Fibroblast of the aortic adventitia (primary cell): ENCODE results near the gene CNTN5. TPM values are rescaled to one million over a fixed set of nuclear protein-coding genes. Genes with fewer than 3 reads are reported as not detected.

Experiments
- DNase-seq: peaks from one replicate; pipeline ENCODE4 v3.0.0-alpha.2; 2010; ENCODE audit warnings: low read depth
- H3K4me3 ChIP-seq: 2 replicates; pipeline ENCODE4 v1.5.1; 2011; ENCODE audit warnings: low read depth, mild to moderate bottlenecking, control low read depth, low read length, moderate library complexity
- total RNA-seq: library from RNA; depleted of rRNA; stranded (reverse); fragments of >200 nt; gene quantifications from 2 replicates; pipeline ENCODE4 v1.2.3, GENCODE V29; 2012; ENCODE audit warnings: low replicate concordance
- TF ChIP-seq, protein P1 (sequence below): IDR thresholded peaks from 2 replicates; pipeline ENCODE4 v1.5.1; 2011; ENCODE audit warnings: mild to moderate bottlenecking, low read length, control low read depth, inconsistent platforms; ENCODE audit not compliant: insufficient read depth

Gene CNTN5
- total RNA-seq, 1 donor: 0.90 TPM

DNA sequence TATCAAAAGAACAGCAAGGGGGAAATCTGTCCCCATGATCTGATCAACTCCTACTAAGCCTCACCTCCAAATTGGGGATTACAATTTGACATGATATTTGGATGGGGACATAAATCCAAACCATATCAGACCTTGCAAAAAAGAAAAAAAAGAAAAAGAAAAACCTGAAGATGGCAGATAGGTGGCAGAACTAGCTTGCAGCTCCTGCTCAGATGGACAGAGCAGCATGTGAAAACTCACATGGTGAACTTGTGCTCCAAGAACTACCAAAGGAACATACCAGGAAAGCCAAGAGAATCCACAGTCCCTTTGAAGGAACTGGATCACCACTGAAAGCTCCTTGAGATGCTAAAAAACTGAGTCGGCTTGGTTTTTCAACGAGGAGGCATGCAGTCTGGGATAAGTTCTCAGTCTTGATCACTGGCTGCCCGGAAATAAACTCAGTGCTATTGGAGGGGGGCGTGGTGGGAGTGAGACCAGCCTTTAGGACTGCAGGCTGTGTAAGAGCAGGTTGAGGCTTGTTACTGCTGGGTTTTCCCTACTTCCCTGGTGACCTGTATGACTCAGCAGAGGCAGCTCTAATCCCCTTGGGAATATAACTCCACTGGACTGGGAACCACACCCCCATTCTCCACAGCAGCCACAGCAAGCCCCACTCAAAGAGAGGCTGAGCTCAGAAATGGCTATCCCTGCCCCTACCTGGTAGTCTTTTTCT is 1308.0 kb downstream of the CNTN5 start:
- DNase-seq: no peak
- TF ChIP-seq, protein P1, sequence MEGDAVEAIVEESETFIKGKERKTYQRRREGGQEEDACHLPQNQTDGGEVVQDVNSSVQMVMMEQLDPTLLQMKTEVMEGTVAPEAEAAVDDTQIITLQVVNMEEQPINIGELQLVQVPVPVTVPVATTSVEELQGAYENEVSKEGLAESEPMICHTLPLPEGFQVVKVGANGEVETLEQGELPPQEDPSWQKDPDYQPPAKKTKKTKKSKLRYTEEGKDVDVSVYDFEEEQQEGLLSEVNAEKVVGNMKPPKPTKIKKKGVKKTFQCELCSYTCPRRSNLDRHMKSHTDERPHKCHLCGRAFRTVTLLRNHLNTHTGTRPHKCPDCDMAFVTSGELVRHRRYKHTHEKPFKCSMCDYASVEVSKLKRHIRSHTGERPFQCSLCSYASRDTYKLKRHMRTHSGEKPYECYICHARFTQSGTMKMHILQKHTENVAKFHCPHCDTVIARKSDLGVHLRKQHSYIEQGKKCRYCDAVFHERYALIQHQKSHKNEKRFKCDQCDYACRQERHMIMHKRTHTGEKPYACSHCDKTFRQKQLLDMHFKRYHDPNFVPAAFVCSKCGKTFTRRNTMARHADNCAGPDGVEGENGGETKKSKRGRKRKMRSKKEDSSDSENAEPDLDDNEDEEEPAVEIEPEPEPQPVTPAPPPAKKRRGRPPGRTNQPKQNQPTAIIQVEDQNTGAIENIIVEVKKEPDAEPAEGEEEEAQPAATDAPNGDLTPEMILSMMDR: no peak
- no peak overlapping the region for H3K4me3 ChIP-seq

DNA sequence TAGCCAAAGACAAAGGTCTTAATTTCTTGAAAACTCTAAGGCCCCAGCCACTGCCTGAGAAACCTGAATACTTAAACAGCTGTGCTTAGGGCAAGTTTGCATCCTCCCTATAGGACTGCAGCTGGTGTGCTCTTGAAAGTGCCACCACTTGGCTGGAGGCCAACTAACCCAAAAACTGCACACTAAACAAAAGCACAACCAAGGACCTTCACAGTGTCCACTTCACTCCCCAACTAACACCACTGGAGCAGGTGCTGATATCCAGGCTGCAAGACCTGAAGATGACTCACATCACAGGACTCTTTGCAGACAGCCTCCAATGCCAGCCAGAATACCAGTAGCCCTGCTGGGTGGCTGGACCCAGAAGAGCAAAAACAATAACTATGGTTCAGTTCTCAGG is 1308.6 kb downstream of the CNTN5 start:
- no peak overlapping the region for H3K4me3 ChIP-seq
- TF ChIP-seq, protein P1: no peak
- no peak for DNase-seq

DNA sequence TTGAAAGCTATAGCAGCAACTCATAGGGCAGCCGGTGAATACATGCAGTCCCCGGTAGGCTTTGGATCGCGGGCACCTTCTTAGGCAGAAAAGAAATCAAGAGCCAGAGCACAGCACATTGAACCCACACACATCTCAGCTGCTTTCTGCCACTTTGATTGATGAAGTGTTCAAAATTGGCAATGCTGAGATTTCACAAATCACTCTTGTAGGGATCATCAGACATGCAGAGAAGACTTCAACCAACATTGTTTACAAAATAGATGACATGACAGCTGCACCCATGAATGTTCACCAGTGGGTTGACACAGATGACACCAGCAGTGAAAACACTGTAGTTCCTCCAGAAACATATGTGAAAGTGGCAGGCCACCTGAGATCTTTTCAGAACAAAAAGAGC is 1316.1 kb downstream of the CNTN5 start:
- no peak for DNase-seq
- TF ChIP-seq, protein P1: no peak
- H3K4me3 ChIP-seq: no peak overlapping the region

DNA sequence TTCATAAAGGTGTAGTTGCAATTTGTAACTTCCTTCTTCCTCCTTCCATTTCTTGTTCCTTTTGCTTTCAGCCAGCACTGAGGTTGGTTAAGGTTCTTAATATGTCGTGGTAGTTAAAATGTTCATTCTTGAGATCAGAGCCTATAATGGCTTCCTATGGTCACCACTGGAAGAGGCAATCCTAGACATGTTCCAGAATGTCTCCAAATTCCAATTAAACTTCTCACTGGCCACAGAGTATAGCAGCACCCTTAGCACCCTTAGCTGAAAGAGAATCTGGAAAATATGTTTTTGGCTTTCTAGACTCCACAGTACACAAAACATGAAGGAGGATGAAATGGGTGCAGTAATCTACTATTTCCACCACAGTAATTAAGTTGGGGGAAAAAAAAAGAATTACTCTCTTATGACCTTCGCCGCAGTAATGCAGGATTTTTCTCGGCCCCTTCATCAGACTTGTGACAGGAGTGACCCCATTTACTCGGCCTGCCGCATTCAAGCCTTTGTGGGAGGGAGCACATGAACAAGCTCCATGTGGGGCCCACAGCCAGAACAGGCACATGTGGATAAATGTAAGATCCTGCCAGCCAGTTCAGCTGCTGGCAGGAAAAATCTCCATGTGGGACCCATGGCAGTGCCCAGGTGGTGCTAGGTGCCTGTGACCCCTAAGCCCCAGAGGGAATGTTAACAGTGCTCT is 1317.5 kb downstream of the CNTN5 start:
- no peak for DNase-seq
- no peak overlapping the region for H3K4me3 ChIP-seq
- TF ChIP-seq, protein P1: no peak

DNA sequence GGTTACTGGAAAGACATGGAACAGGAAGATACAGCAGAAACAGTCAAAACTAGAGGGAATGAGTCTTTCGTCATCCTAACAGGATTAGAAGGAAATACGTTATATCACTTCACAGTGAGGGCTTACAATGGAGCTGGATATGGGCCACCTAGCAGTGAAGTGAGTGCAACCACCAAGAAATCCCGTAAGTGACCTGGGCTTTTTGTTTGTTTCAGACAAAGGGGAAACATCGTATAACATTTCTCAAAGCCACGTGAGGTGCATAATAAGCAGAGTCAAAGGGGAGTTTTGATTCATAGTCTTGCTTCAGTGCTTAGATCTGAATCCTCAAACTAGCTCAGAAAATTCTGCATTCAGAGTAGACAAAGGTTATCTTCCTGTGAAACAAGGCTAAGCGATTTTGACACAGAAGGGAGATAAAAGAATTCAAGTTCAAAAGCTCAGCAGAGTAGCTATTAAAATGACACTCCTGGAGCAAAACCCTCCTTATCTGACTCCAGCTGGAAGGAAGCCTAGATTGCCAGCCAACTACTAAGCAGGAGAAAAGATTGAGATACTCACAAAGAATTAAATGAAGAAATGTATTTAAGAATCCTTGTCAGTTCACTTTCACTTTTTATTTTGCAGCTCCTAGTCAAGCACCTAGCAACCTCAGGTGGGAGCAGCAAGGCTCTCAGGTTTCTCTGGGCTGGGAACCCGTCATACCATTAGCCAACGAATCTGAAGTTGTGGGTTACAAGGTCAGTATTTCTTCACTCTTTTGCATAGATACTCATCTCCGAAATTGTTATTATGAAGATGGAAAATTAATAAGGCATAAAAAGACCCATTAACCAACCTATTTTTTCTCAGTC is 1319.9 kb downstream of the CNTN5 start:
- TF ChIP-seq, protein P1: no peak
- no peak overlapping the region for H3K4me3 ChIP-seq
- DNase-seq: no peak

DNA sequence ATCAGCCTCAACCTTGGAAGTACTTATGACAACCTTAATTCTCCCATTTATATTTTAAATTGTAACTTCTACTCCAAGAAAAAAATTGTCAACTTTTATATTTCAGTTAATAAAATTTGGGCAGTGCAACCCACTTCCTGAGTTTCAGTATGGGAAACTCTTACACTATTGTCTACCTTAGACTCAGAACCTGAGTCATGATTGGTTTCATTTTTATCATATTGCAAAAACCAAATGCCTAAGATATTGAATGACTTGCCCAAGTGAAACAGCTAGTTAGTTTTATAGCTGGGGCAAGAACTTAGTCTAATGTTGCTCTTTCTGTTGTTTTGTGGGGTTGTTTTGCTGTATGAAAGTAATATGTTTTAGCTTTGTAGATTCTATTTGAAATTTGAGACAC is 1332.3 kb downstream of the CNTN5 start:
- H3K4me3 ChIP-seq: no peak overlapping the region
- no peak for DNase-seq
- TF ChIP-seq, protein P1: no peak
